A673 (cell line): ENCODE measurements around the gene GIMAP6.
"Not testable (repeated sequence)": the region's sequence is repeated elsewhere in the genome, so short reads cannot be mapped to it uniquely, and the experiment has no call there.

Experiments
- EZH2 ChIP-seq: fragments of 200-600 bp; sonication (generic); IDR thresholded peaks from 2 replicates; pipeline ENCODE4 v1.6.1; 2017; ENCODE audit warnings: borderline replicate concordance, low read depth, mild to moderate bottlenecking, mixed read lengths, antibody characterized with exemption, low read length; ENCODE audit not compliant: poor library complexity, severe bottlenecking
- TF ChIP-seq, protein P1 (sequence below): fragments of 300-800, 200-600 bp; sonication (generic); conservative IDR thresholded peaks from 2 replicates; pipeline ENCODE4 v1.5.1; 2017; ENCODE audit warnings: low read depth, mild to moderate bottlenecking, antibody characterized with exemption, low read length, moderate library complexity, mixed read lengths

DNA sequence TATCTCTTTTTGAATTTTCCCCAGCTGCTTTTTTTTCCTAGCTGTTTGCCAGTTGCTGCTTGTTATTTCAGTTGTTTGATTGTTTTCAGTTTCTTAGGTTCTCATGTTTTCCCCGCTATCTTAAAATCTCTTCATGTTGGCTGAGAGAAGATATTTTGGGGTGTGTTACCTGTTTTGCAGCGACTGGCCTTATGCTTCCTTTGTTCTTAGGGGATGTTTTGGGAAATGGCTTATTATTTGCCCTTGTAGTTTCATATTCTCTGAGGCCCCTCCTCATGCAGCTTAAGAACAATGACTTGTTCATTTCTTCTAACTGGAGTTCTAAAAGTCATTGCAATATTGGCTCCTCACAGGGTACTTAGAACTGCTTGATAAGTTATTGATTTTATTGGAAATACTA, 28.6 kb downstream of the GIMAP6 start:
- TF ChIP-seq, protein P1, sequence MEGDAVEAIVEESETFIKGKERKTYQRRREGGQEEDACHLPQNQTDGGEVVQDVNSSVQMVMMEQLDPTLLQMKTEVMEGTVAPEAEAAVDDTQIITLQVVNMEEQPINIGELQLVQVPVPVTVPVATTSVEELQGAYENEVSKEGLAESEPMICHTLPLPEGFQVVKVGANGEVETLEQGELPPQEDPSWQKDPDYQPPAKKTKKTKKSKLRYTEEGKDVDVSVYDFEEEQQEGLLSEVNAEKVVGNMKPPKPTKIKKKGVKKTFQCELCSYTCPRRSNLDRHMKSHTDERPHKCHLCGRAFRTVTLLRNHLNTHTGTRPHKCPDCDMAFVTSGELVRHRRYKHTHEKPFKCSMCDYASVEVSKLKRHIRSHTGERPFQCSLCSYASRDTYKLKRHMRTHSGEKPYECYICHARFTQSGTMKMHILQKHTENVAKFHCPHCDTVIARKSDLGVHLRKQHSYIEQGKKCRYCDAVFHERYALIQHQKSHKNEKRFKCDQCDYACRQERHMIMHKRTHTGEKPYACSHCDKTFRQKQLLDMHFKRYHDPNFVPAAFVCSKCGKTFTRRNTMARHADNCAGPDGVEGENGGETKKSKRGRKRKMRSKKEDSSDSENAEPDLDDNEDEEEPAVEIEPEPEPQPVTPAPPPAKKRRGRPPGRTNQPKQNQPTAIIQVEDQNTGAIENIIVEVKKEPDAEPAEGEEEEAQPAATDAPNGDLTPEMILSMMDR = not testable (repeated sequence)
- not testable (repeated sequence) for TF ChIP-seq EZH2
